C4-2B (cell line): Measurements from ENCODE around the gene ICE2.

Source experiments
- ZFX ChIP-seq: fragments of 450-650 bp; IDR thresholded peaks from 2 replicates; pipeline ENCODE4 v1.6.1; 2017
- TF ChIP-seq, protein P1 (sequence below): fragments of 450-650 bp; conservative IDR thresholded peaks from 2 replicates; pipeline ENCODE4 v1.5.1; 2017; ENCODE audit warnings: mild to moderate bottlenecking

DNA sequence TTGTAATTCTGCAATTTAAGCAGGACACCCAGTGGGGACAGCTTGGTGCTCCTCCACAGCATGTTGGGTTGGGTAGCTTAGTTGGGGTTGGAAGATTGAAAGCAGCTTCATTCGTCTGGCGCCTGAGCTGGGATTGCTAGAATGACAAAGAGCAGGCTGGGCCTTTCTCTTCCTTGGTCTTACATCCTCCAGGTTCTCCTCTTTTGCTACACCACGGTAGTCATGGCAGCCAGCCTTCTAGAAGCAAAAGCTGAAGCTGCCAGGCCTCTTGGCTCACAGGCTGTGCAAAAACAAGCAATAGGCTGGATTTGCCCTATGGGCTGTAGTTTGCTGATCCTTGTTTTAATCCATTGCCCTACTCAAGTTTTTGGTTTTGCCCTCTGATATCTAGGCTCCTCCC is 78.0 kb downstream of the ICE2 start:
- TF ChIP-seq, protein P1, sequence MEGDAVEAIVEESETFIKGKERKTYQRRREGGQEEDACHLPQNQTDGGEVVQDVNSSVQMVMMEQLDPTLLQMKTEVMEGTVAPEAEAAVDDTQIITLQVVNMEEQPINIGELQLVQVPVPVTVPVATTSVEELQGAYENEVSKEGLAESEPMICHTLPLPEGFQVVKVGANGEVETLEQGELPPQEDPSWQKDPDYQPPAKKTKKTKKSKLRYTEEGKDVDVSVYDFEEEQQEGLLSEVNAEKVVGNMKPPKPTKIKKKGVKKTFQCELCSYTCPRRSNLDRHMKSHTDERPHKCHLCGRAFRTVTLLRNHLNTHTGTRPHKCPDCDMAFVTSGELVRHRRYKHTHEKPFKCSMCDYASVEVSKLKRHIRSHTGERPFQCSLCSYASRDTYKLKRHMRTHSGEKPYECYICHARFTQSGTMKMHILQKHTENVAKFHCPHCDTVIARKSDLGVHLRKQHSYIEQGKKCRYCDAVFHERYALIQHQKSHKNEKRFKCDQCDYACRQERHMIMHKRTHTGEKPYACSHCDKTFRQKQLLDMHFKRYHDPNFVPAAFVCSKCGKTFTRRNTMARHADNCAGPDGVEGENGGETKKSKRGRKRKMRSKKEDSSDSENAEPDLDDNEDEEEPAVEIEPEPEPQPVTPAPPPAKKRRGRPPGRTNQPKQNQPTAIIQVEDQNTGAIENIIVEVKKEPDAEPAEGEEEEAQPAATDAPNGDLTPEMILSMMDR = no peak
- no peak for TF ChIP-seq ZFX
